CD14-positive monocyte (primary cell): Measurements from ENCODE around the gene EPN1. TPM values are rescaled to one million over a fixed set of nuclear protein-coding genes. Genes with fewer than 3 reads are reported as not detected.

Experiments used
- DNase-seq, 3 donors: peaks; one replicate each; pipeline ENCODE4 v3.0.0-alpha.2; 2011 to 2022
- H2AFZ ChIP-seq: 2 replicates; pipeline ENCODE4 v1.6.0; 2012; ENCODE audit warnings: mild to moderate bottlenecking, low read depth, low read length, inconsistent platforms; ENCODE audit not compliant: insufficient read depth, poor library complexity, severe bottlenecking
- H3K27ac ChIP-seq, 2 donors: 1 replicate in 1 of 2; 2 replicates in 1 of 2; pipeline ENCODE4 v1.5.1; 2012 to 2013; ENCODE audit warnings: low read length in 2 of 2, control low read depth in 1 of 2, inconsistent platforms in 1 of 2, low read depth in 1 of 2, mild to moderate bottlenecking in 1 of 2
- H3K27me3 ChIP-seq, 2 donors: one replicate each; pipeline versions ENCODE4 v1.6.0 to v1.6.1; 2011 to 2013; ENCODE audit warnings: low read length in 2 of 2; ENCODE audit not compliant: control insufficient read depth in 2 of 2, insufficient read depth in 2 of 2
- H3K36me3 ChIP-seq, 2 donors: replicated peaks in 1 of 2; 1 replicate in 1 of 2; 2 replicates in 1 of 2; pipeline versions ENCODE4 v1.5.1 to v1.6.1; 2012 to 2013; ENCODE audit warnings: low read length in 2 of 2, control low read depth in 1 of 2, inconsistent platforms in 1 of 2, mild to moderate bottlenecking in 1 of 2; ENCODE audit not compliant: insufficient read depth in 2 of 2, control insufficient read depth in 1 of 2
- H3K4me1 ChIP-seq, 2 donors: 1 replicate in 1 of 2; 2 replicates in 1 of 2; pipeline versions ENCODE4 v1.5.1 to v1.6.1; 2012 to 2013; ENCODE audit warnings: low read length in 2 of 2, control low read depth in 1 of 2, inconsistent platforms in 1 of 2, mild to moderate bottlenecking in 1 of 2, moderate library complexity in 1 of 2; ENCODE audit not compliant: insufficient read depth in 2 of 2, control insufficient read depth in 1 of 2
- H3K4me2 ChIP-seq: replicated peaks from 2 replicates; pipeline ENCODE3; 2012; ENCODE audit warnings: low read length, moderate library complexity, mild to moderate bottlenecking; ENCODE audit not compliant: poor library complexity, severe bottlenecking; ENCODE audit errors: extremely low read depth
- H3K4me3 ChIP-seq, 3 experiments: fragments of 200-600 bp in 1 of 3; sonication (generic) in 1 of 3; replicated peaks in 1 of 3; 1 replicate in 2 of 3; 2 replicates in 1 of 3; pipeline ENCODE4 v1.5.1; 2011 to 2013; ENCODE audit warnings: low read length in 3 of 3, mild to moderate bottlenecking in 3 of 3, control low read depth in 2 of 3, low read depth in 2 of 3, inconsistent platforms in 1 of 3, moderate library complexity in 1 of 3
- H3K79me2 ChIP-seq: 2 replicates; pipeline ENCODE4 v1.6.0; 2012; ENCODE audit warnings: mild to moderate bottlenecking, control low read depth, inconsistent platforms, low read length, moderate library complexity; ENCODE audit not compliant: insufficient read depth
- H3K9ac ChIP-seq: 2 replicates; pipeline ENCODE4 v1.6.0; 2017; ENCODE audit warnings: low read length, mild to moderate bottlenecking; ENCODE audit not compliant: insufficient read depth, poor library complexity, severe bottlenecking
- H3K9me3 ChIP-seq, 2 donors: replicated peaks in 1 of 2; 1 replicate in 1 of 2; 2 replicates in 1 of 2; pipeline versions ENCODE4 v1.5.1 to v1.6.1; 2012 to 2013; ENCODE audit warnings: low read length in 2 of 2, control low read depth in 1 of 2; ENCODE audit not compliant: control insufficient read depth in 1 of 2, insufficient read depth in 1 of 2
- H4K20me1 ChIP-seq: 2 replicates; pipeline ENCODE4 v1.6.0; 2012; ENCODE audit warnings: mild to moderate bottlenecking, low read length, control low read depth, moderate library complexity; ENCODE audit not compliant: insufficient read depth
- H3K27ac Mint-ChIP-seq, 7 donors: one replicate each; pipeline ENCODE4 v1.8.0; 2020; ENCODE audit warnings: mild to moderate bottlenecking in 7 of 7, mixed read lengths in 7 of 7, moderate library complexity in 6 of 7, inconsistent platforms in 2 of 7
- H3K27me3 Mint-ChIP-seq, 3 donors: one replicate each; pipeline ENCODE4 v1.8.0; 2021 to 2022; ENCODE audit warnings: low read depth in 3 of 3, mild to moderate bottlenecking in 3 of 3, mixed read lengths in 3 of 3, moderate library complexity in 3 of 3, inconsistent platforms in 1 of 3
- H3K36me3 Mint-ChIP-seq, 2 donors: one replicate each; pipeline ENCODE4 v1.8.0; 2020; ENCODE audit warnings: mixed read lengths in 2 of 2, inconsistent platforms in 1 of 2, mild to moderate bottlenecking in 1 of 2
- H3K4me1 Mint-ChIP-seq: one replicate; pipeline ENCODE4 v1.8.0; 2020; ENCODE audit warnings: mild to moderate bottlenecking, mixed read lengths
- H3K4me3 Mint-ChIP-seq, 2 donors: one replicate each; pipeline ENCODE4 v1.8.0; 2020; ENCODE audit warnings: mild to moderate bottlenecking in 2 of 2, mixed read lengths in 2 of 2, moderate library complexity in 1 of 2
- H3K9me3 Mint-ChIP-seq, 7 donors: one replicate each; pipeline ENCODE4 v1.8.0; 2020 to 2022; ENCODE audit warnings: mixed read lengths in 7 of 7, mild to moderate bottlenecking in 6 of 7, moderate library complexity in 6 of 7, inconsistent platforms in 2 of 7
- CTCF ChIP-seq: fragments of 200-600 bp; IDR thresholded peaks from one replicate; pipeline ENCODE4 v1.8.0; 2022; ENCODE audit warnings: antibody characterized with exemption, mild to moderate bottlenecking
- WGBS: methylation state at CpG from one replicate; pipeline ENCODE4 v1.1.5; 2013; ENCODE audit warnings: missing lambda C conversion rate; ENCODE audit not compliant: insufficient coverage; 5-methylcytosine and 5-hydroxymethylcytosine counted together
- intact Hi-C, 2 donors: fragments of 100-400 bp; cut with micrococcal nuclease; formaldehyde crosslinking; loops; one replicate each; pipeline versions ENCODE4 v1.15.0 to v1.15.1; 2023
- polyA plus RNA-seq, 3 donors: library from polyadenylated mRNA; depleted of rRNA in 1 of 3; unstranded in 2 of 3; stranded (reverse) in 1 of 3; fragments of 300-500 nt in 2 of 3; fragments of >200 nt in 1 of 3; fragmentation: Illumina TruSeq in 2 of 3; gene quantifications; 1 replicate in 2 of 3; 2 replicates in 1 of 3; pipeline ENCODE4 v1.2.3, GENCODE V29; 2012 to 2021

Gene EPN1
- polyA plus RNA-seq, 3 donors: 18.7 to 75.2 (median 19.2) TPM

- no peaks in the 10 kb centered on the region for H3K27me3 ChIP-seq
- peaks cover 77 to 94% of the 10 kb centered on the region in 2 donors for H3K36me3 Mint-ChIP-seq
- H3K4me3 ChIP-seq: no peak overlapping the region
- H3K4me3 Mint-ChIP-seq: no peak overlapping the region
- H3K79me2 ChIP-seq: peaks cover 98% of the 10 kb centered on the region
- peaks cover 79 to 93% of the 10 kb centered on the region in 2 donors for H3K36me3 ChIP-seq
- H3K9me3 Mint-ChIP-seq: peaks cover 0 to 2% (median 0%) of the 10 kb centered on the region in 7 donors
- peak overlapping the region in 2 of 7 donors; percentile 18 to 25 for H3K27ac Mint-ChIP-seq
- peaks cover 100% of the 10 kb centered on the region for H4K20me1 ChIP-seq
- WGBS: 88% methylated on average over 6 of the region's 11 CpGs
- no peak overlapping the region for H3K27ac ChIP-seq
- no peaks in the 10 kb centered on the region for H3K4me1 ChIP-seq
- no peaks in the 10 kb centered on the region for H3K9me3 ChIP-seq
- H3K4me1 Mint-ChIP-seq: peaks cover 6% of the 10 kb centered on the region
- H3K9ac ChIP-seq: no peak overlapping the region
- DNase-seq: no peak
- H3K4me2 ChIP-seq: no peak overlapping the region
- no peaks in the 10 kb centered on the region for H3K27me3 Mint-ChIP-seq
- intact Hi-C loops: no loop called here
- TF ChIP-seq CTCF: no peak
- no peak overlapping the region for H2AFZ ChIP-seq
Measured at GRCh38 chr19:55667958-55668357, 7.1 kb upstream of the EPN1 start.

GRCh38 chr19:55668603-55669348 is 6.2 kb upstream of the EPN1 start:
- intact Hi-C loops: no loop called here
- H3K27ac Mint-ChIP-seq: peak overlapping the region in 2 of 7 donors; percentile 25 to 30
- H3K4me2 ChIP-seq: no peak overlapping the region
- no peaks in the 10 kb centered on the region for H3K27me3 Mint-ChIP-seq
- H3K79me2 ChIP-seq: peaks cover 98% of the 10 kb centered on the region
- peaks cover 0 to 2% (median 0%) of the 10 kb centered on the region in 7 donors for H3K9me3 Mint-ChIP-seq
- H3K36me3 Mint-ChIP-seq: peaks cover 76 to 94% of the 10 kb centered on the region in 2 donors
- H3K27me3 ChIP-seq: no peaks in the 10 kb centered on the region
- no peak overlapping the region for H3K9ac ChIP-seq
- H3K4me1 ChIP-seq: no peaks in the 10 kb centered on the region
- no peak for DNase-seq
- H3K4me3 Mint-ChIP-seq: no peak overlapping the region
- no peak overlapping the region for H3K27ac ChIP-seq
- peaks cover 75 to 93% of the 10 kb centered on the region in 2 donors for H3K36me3 ChIP-seq
- H2AFZ ChIP-seq: no peak overlapping the region
- no peak for TF ChIP-seq CTCF
- H3K9me3 ChIP-seq: no peaks in the 10 kb centered on the region
- no peak overlapping the region for H3K4me3 ChIP-seq
- WGBS: 93% methylated on average over 19 of the region's 30 CpGs
- peaks cover 100% of the 10 kb centered on the region for H4K20me1 ChIP-seq
- peaks cover 9% of the 10 kb centered on the region for H3K4me1 Mint-ChIP-seq
